ENCODE results near the gene SEMA5A. TPM values are rescaled to one million over a fixed set of nuclear protein-coding genes. Genes with fewer than 3 reads are reported as not detected.

Gene SEMA5A
- total and polyA plus RNA-seq, 8 donors, result 18.2 to 29.5 (median 20.8) TPM

DNA sequence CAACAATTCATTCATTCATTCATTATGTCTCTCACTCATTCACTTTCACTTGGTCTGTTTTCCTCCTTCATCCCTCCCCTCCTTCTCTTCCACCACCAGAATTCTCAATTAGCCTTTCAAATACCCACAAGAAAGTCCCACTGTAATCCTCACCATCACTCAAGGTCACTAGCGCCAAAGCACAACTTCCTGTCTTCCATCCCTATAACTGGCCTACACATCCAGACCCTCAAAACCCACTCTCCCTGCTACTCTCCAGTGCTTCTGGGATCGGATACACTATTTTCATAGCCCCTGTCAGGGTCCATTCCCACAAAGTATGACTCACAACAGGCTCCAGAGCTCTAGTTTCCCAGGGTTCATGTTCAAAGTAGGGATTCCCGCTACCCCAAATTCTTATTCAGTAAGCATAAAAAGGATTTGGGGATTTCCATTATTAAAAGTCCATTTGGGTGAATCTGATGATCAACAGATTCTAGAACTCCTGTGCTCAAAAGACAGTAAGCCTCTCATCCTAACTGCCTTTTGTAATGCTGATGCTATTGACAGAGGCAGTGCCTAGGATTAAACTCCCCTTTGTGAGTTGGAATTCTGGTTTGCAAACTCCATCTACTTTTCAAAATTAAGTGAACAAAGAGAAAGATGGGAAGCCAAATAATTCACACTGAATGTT lies 250.9 kb downstream of the SEMA5A start:
- Histone ChIP-seq H3K27ac (no peak overlapping the region), H3K4me3 (no peak overlapping the region), H3K27me3 (no peaks in the 10 kb centered on the region), H3K9me3 (no peaks in the 10 kb centered on the region), H3K4me1 (no peaks in the 10 kb centered on the region), H3K36me3 (no peaks in the 10 kb centered on the region)
- TF ChIP-seq, protein P1, sequence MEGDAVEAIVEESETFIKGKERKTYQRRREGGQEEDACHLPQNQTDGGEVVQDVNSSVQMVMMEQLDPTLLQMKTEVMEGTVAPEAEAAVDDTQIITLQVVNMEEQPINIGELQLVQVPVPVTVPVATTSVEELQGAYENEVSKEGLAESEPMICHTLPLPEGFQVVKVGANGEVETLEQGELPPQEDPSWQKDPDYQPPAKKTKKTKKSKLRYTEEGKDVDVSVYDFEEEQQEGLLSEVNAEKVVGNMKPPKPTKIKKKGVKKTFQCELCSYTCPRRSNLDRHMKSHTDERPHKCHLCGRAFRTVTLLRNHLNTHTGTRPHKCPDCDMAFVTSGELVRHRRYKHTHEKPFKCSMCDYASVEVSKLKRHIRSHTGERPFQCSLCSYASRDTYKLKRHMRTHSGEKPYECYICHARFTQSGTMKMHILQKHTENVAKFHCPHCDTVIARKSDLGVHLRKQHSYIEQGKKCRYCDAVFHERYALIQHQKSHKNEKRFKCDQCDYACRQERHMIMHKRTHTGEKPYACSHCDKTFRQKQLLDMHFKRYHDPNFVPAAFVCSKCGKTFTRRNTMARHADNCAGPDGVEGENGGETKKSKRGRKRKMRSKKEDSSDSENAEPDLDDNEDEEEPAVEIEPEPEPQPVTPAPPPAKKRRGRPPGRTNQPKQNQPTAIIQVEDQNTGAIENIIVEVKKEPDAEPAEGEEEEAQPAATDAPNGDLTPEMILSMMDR (IDR thresholded peaks at IDR 0.05), result no peak
- ATAC-seq (no peak), DNase-seq (no peak)
- intact Hi-C loops (cut with DNase I), result no loop called here

DNA sequence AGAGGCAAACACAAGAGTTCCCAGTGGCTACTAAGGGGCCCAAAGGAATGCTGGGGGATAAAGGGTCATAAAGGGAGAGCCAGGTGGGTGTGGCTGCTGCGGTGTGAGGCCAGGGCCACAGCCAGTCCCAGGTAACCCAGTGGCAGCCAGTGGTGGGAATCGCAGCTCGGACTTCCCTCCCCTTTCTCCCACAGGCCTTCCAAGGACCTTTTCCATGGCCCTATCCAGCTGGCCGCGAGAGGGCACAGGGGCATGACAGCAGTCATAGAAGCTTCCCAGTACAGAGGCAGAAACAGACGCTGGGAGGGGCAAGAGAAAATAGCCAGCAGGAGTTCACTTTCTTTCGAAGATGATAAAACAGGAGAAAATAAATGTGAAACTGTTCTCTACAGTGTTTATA lies 257.6 kb downstream of the SEMA5A start:
- no peak for DNase-seq
- no peak overlapping the region for H3K27ac ChIP-seq

DNA sequence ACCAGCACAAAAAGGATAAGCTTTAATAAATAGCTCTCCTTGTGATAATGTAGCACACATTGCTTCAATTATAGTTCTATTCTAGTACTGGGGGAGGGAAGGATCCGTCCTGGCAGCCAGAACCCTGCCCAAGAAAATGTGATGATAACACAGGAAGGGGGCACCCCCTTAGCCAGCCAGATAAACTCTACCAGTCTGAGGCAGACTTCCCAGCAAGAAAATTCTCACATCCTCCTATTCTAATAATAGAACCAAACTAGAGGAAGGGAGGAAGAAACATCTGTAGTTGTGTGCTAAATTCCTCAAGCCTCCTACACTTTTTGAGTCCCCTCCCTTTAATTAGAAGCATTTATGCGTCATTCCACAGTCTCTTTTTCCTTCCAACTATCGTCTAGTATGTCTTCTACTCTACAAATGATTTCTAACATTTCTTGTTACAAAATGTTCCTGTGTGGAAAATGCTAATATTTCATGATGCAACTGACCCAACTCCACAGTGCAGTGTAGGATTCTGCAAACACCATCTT lies 261.0 kb downstream of the SEMA5A start:
- no peak for DNase-seq
- Histone ChIP-seq H3K27me3 (no peaks in the 10 kb centered on the region), H3K36me3 (no peaks in the 10 kb centered on the region), H3K4me1 (no peaks in the 10 kb centered on the region), H3K27ac (no peak overlapping the region), H3K9me3 (no peaks in the 10 kb centered on the region), H3K4me3 (no peak overlapping the region)
- peak; percentile 55 for ATAC-seq
- intact Hi-C loops (cut with DNase I), result no loop called here
- TF ChIP-seq, protein P1 (IDR thresholded peaks at IDR 0.05), result no peak

More for the DNA sequence above, 257.6 kb downstream of the SEMA5A start:
- H3K4me1 ChIP-seq, result no peaks in the 10 kb centered on the region
- no peaks in the 10 kb centered on the region for H3K27me3 ChIP-seq
- H3K36me3 ChIP-seq, result no peaks in the 10 kb centered on the region
- TF ChIP-seq, protein P1 (IDR thresholded peaks at IDR 0.05), result no peak
- no peaks in the 10 kb centered on the region for H3K9me3 ChIP-seq
- intact Hi-C loops (cut with DNase I), result no loop called here
- no peak overlapping the region for H3K4me3 ChIP-seq
- no peak for ATAC-seq

DNA sequence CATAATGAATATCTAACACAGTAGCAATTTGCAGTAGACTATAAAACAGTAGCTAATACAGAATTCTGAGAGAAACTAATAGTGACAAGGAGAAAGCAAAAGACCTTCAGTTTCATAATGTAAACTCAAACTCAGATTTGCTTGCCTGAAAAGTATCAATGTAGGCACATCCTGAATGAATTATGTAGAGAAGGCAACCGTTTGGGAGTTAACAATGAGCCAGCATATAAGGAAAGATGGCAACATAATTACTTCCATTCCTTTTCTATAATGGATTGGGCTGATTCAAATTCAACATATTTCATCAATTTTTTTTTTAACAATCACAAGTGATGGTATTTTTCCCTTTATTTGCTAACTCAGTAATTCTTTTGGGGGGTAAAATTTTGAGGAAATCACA lies 261.6 kb downstream of the SEMA5A start:
- Histone ChIP-seq H3K27me3 (no peaks in the 10 kb centered on the region), H3K4me1 (no peaks in the 10 kb centered on the region), H3K4me3 (no peak overlapping the region), H3K9me3 (no peaks in the 10 kb centered on the region), H3K27ac (no peak overlapping the region), H3K36me3 (no peaks in the 10 kb centered on the region)
- DNase-seq (no peak), ATAC-seq (no peak)
- TF ChIP-seq, protein P1 (IDR thresholded peaks at IDR 0.05), result no peak
- intact Hi-C loops (cut with DNase I), result no loop called here

DNA sequence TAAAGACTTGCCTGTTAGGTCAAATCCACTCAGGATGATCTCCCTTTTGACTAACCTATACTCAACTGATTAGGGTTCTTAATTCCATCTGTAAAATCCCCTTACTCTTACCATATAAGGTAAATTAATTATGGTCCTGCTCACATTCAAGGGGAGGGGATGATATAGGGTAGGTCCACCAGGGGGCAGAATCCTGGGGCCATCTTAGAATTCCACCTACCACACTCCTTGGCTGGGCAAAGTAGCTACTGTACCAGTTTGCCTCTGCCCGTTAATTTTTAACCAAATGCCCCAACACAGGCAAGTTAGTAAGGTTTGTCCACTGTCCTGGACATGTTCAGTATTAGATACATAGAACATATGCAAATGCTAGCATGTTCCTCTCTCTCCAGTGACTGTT lies 262.4 kb downstream of the SEMA5A start:
- no peaks in the 10 kb centered on the region for H3K4me1 ChIP-seq
- H3K36me3 ChIP-seq, result no peaks in the 10 kb centered on the region
- TF ChIP-seq, protein P1 (IDR thresholded peaks at IDR 0.05), result no peak
- H3K27ac ChIP-seq, result no peak overlapping the region
- H3K9me3 ChIP-seq, result peaks cover 0 to 6% of the 10 kb centered on the region in 2 donors
- no peaks in the 10 kb centered on the region for H3K27me3 ChIP-seq
- ATAC-seq, result no peak
- no peak overlapping the region for H3K4me3 ChIP-seq
- intact Hi-C loops (cut with DNase I), result no loop called here
- no peak for DNase-seq
